ENCODE measurements around the gene AANAT.

The AANAT gene

GRCh38 chr17:76452127-76452659, 15.2 kb upstream of the AANAT start:
- Mint-ChIP-seq H3K27me3 (no peaks in the 10 kb centered on the region), H3K4me3 (peak overlapping the region; percentile 84), H3K9me3 (no peaks in the 10 kb centered on the region), H3K27ac (no peak overlapping the region), H3K4me1 (peaks cover 53% of the 10 kb centered on the region), H3K36me3 (no peaks in the 10 kb centered on the region)
- peak; percentile 45 for ATAC-seq

- Mint-ChIP-seq H3K4me1 (peaks cover 47% of the 10 kb centered on the region), H3K36me3 (no peaks in the 10 kb centered on the region), H3K4me3 (peak within 1 kb of the TSS; percentile 84), H3K27ac (peak within 1 kb of the TSS; percentile 46), H3K27me3 (no peaks in the 10 kb centered on the region), H3K9me3 (no peaks in the 10 kb centered on the region)
- peak; percentile 98 for ATAC-seq
These were observed 14.6 kb upstream of the AANAT start, which contains the start of gene UBE2O for GRCh38 chr17:76452660-76453430. Gene UBE2O, minus strand, starts transcription at chr17:76453152. Its CDS starts 11 bp downstream, at chr17:76453141.

DNA sequence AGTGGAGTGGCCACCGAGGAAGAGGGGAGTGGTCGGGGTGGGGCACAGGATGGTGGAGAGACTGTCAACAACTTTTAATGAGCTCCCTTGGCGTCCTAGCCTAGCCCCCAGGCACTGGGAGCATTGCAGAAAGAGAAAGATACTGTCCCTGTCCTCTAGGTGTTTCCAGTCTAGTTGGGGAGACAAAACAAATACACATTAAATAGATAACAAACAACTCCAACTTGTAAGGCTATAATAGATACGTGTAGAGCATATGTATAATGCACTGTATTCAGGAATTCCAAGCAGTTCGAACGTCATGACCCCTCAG, 14.0 kb upstream of the AANAT start:
- peak overlapping the region; percentile 46 for H3K27ac Mint-ChIP-seq
- ATAC-seq, result no peak
- peak overlapping the region; percentile 72 for H3K4me3 Mint-ChIP-seq
- no peaks in the 10 kb centered on the region for H3K9me3 Mint-ChIP-seq
- H3K27me3 Mint-ChIP-seq, result no peaks in the 10 kb centered on the region
- no peaks in the 10 kb centered on the region for H3K36me3 Mint-ChIP-seq
- peaks cover 44% of the 10 kb centered on the region for H3K4me1 Mint-ChIP-seq

DNA sequence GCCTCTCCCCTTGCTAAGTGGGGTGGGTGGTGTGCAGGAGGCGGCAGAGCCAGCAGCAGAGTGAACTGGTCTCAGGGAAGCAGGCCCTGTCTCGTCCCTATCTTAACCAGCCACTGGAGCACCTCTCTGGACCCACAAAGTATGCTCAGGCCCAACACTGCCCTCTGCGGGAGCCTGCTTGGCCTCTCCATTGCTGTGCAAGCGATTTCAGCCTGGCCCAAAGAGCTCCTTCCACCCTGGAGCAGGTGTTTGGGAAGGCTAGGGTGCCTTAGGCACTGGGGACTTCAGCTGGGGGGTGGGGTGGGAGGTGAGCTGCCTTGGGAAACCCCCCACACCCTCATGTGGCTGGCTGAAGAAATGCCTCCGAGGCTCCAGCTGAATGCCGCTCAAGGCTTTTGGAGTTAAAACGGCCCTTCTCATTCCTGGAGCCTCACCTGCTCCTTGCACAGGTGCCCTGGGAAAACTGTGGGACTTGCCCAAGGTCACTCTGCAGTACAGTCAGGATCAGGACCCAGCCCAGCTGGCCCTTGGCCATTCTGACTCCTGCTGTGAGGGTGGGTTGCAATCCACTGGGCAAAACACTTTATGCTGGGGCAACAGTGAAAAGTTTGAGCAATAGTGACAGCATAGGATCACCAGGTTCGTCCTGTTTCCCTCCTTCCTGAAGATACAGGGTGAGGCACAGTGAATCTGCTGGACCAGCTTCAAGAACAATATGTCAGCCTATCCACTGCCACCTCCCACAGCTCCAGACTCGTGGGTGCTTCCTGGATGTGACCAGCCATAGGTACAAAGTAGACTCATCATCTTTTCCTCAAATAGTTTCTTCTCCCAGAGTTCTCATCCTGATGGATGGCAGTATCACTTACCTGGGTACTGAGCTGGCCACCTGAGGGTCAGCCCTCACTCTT, 8.6 kb upstream of the AANAT start:
- Mint-ChIP-seq H3K9me3 (no peaks in the 10 kb centered on the region), H3K27ac (no peak overlapping the region), H3K4me3 (no peak overlapping the region), H3K27me3 (no peaks in the 10 kb centered on the region), H3K36me3 (no peaks in the 10 kb centered on the region), H3K4me1 (peaks cover 5% of the 10 kb centered on the region)
- peak; percentile 73 for ATAC-seq

GRCh38 chr17:76459674-76460073, 7.7 kb upstream of the AANAT start:
- no peak for ATAC-seq
- H3K27me3 Mint-ChIP-seq, result no peaks in the 10 kb centered on the region

GRCh38 chr17:76461765-76462555, 5.4 kb upstream of the AANAT start:
- no peaks in the 10 kb centered on the region for H3K27me3 Mint-ChIP-seq
- H3K36me3 Mint-ChIP-seq, result no peaks in the 10 kb centered on the region
- peaks cover 20% of the 10 kb centered on the region for H3K4me1 Mint-ChIP-seq
- H3K9me3 Mint-ChIP-seq, result no peaks in the 10 kb centered on the region
- no peak overlapping the region for H3K4me3 Mint-ChIP-seq
- ATAC-seq, result no peak
- peak overlapping the region; percentile 50 for H3K27ac Mint-ChIP-seq

More at GRCh38 chr17:76459674-76460073, 7.7 kb upstream of the AANAT start:
- H3K27ac Mint-ChIP-seq, result no peak overlapping the region
- no peaks in the 10 kb centered on the region for H3K36me3 Mint-ChIP-seq
- peaks cover 5% of the 10 kb centered on the region for H3K4me1 Mint-ChIP-seq
- H3K4me3 Mint-ChIP-seq, result no peak overlapping the region
- H3K9me3 Mint-ChIP-seq, result no peaks in the 10 kb centered on the region

- H3K4me1 Mint-ChIP-seq, result peaks cover 23% of the 10 kb centered on the region
- no peak for ATAC-seq
- no peak overlapping the region for H3K27ac Mint-ChIP-seq
- H3K27me3 Mint-ChIP-seq, result no peaks in the 10 kb centered on the region
- H3K36me3 Mint-ChIP-seq, result no peaks in the 10 kb centered on the region
- no peaks in the 10 kb centered on the region for H3K9me3 Mint-ChIP-seq
- no peak overlapping the region for H3K4me3 Mint-ChIP-seq
These were observed 4.7 kb upstream of the AANAT start for GRCh38 chr17:76462556-76463290.

DNA sequence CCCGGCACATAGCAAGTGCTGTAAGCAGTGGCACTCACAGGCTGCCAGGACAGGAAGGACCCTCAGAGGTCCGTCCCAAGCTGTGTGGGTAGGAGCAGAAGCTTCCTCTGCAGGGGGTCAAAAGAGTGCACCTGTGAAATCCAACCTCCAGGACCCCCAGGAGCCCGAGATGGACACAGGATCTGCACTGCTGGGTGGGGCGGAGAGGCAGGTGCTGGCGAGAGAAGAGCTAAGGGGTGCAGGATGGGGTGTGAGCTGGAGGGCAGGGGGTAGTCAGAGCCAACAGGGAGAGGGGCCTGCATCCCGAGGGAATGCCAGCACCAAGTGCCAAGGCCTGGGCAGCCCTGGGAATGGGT, 650 bp upstream of the AANAT start:
- no peak overlapping the region for H3K4me3 Mint-ChIP-seq
- peaks cover 13% of the 10 kb centered on the region for H3K36me3 Mint-ChIP-seq
- H3K27me3 Mint-ChIP-seq, result no peaks in the 10 kb centered on the region
- no peak for ATAC-seq
- H3K4me1 Mint-ChIP-seq, result peaks cover 46% of the 10 kb centered on the region
- no peaks in the 10 kb centered on the region for H3K9me3 Mint-ChIP-seq
- peak overlapping the region; percentile 80 for H3K27ac Mint-ChIP-seq

DNA sequence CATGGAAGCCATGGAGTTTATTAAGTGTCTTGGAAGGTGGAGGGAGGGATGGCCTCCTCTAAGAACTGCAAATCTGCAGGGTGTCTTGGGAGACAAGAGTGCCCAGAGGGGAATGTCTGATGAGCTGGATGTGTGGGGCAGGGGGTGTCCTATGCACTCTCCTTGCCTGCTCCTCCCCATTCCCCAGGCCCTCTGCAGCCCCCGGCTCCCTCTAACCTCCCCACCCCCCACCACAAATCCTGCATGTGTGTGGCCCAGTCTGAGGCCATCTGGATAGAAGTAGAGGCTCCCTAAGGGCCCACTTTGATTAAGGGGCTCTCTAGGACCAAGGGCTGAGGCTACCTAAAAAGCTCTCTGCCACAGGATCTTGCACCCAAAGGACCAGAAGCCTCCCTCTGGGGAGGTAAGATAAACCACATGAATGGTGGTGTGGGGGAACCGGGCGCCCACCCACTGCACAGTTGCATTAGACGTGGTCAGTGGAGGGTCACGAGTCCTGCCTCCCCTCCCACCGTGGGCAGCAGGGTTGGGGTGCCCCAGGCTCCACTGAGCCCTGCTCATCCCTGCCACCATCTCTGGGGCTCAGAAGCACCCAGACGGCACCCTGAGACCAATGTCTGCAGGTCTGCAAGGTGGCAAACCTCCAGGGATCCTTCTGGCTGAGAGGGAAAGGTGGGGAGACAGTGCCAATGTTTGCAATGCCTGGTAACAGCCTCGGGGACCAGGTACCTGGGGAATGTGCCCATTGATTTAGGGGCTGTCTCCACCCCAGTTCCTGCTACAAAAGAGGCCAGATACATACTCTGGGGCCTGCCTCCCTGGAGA, 618 bp downstream of the AANAT start:
- Mint-ChIP-seq H3K27ac (peak overlapping the region; percentile 70), H3K36me3 (peaks cover 25% of the 10 kb centered on the region)

DNA sequence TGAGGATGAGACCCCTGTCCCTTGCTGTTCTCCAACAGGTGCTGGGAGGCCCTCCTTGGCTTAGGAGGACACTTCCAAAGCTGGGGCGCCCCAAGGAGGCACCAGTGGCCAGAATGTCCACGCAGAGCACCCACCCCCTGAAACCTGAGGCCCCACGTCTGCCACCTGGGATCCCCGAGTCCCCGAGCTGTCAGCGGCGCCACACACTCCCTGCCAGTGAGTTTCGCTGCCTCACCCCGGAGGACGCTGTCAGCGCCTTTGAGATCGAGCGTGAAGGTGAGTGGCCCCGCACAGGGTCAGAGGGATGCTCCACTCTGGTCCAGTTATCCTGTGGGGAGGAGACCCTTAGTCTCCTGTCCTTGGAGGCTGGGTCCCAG, 1.2 kb downstream of the AANAT start:
- Mint-ChIP-seq H3K9me3 (no peaks in the 10 kb centered on the region), H3K36me3 (peaks cover 30% of the 10 kb centered on the region), H3K4me3 (no peak overlapping the region), H3K27me3 (no peaks in the 10 kb centered on the region), H3K4me1 (peaks cover 64% of the 10 kb centered on the region), H3K27ac (peak overlapping the region; percentile 70)
- no peak for ATAC-seq

More for the DNA sequence above, 618 bp downstream of the AANAT start:
- Mint-ChIP-seq H3K4me1 (peaks cover 59% of the 10 kb centered on the region), H3K9me3 (no peaks in the 10 kb centered on the region), H3K4me3 (no peak overlapping the region), H3K27me3 (no peaks in the 10 kb centered on the region)
- ATAC-seq, result no peak

- no peak for ATAC-seq
- no peaks in the 10 kb centered on the region for H3K9me3 Mint-ChIP-seq
- H3K36me3 Mint-ChIP-seq, result peaks cover 30% of the 10 kb centered on the region
- peaks cover 64% of the 10 kb centered on the region for H3K4me1 Mint-ChIP-seq
- H3K27ac Mint-ChIP-seq, result peak overlapping the region; percentile 70
- H3K27me3 Mint-ChIP-seq, result no peaks in the 10 kb centered on the region
- no peak overlapping the region for H3K4me3 Mint-ChIP-seq
These were observed 1.9 kb downstream of the AANAT start for GRCh38 chr17:76469076-76469990.

DNA sequence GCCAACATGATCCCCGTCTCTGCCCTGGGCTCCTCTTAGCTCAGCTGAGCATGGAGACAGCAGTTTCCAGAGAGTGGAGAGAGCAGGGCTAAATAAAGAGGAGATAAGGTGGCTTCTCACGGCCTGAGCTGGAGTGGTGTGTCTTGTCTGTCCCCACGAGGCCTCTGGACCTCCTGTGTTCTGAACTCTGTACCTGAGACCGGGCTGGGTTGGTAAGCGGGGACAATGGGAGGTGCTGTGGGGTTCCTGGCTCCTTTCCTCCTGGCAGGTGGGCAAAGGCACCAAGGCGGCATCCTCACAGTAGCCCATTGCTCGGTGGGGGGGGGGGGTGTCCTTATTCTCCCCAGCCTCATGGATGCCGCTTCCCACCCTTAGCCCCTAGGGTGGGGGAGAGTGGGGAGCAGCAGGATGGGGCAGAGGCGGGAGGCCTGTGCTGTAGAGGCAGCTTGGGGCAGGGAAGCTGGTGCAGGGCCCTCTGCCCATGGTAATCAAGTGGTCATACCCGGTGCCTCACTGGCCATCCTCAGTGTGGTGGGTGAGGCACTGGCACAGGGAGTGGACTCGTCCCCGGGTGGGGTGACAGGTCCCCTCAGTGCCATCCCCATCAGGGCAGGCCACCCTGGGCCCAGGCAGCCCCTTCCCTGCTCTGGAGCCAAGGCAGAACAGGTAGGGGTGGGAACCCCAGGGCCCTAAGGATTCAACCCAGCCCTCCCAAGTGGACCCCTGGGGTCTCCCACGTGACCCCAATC, 2.8 kb downstream of the AANAT start:
- H3K9me3 Mint-ChIP-seq, result no peaks in the 10 kb centered on the region
- H3K36me3 Mint-ChIP-seq, result peaks cover 32% of the 10 kb centered on the region
- H3K27me3 Mint-ChIP-seq, result no peaks in the 10 kb centered on the region

More for the DNA sequence above, 2.8 kb downstream of the AANAT start:
- Mint-ChIP-seq H3K4me3 (no peak overlapping the region), H3K4me1 (peaks cover 64% of the 10 kb centered on the region), H3K27ac (no peak overlapping the region)
- ATAC-seq, result peak; percentile 4
